WTC11 (cell line): ENCODE data around the gene SPATA2.

Experiments
- CTCF ChIP-seq: fragments of 200-600 bp; IDR thresholded peaks from 2 replicates; pipeline ENCODE4 v1.8.0; 2022; ENCODE audit warnings: antibody characterized with exemption
- NFYB ChIP-seq: sonication (generic); formaldehyde crosslinking; conservative IDR thresholded peaks from 2 replicates; pipeline ENCODE4 v1.8.0; 2022; ENCODE audit warnings: low read depth, missing genetic modification reagents
- NR3C1 ChIP-seq: sonication (generic); formaldehyde crosslinking; conservative IDR thresholded peaks from 2 replicates; pipeline ENCODE4 v1.8.1; 2023; ENCODE audit warnings: low read depth, mild to moderate bottlenecking, missing genetic modification reagents
- SOX15 ChIP-seq: fragments of 250-450 bp; sonication (Bioruptor Pico); IDR thresholded peaks from 2 replicates; pipeline ENCODE4 v1.9.0; 2021; ENCODE audit warnings: mild to moderate bottlenecking
- ZBTB43 ChIP-seq: sonication (generic); formaldehyde crosslinking; IDR thresholded peaks from 2 replicates; pipeline ENCODE4 v1.8.1; 2023; ENCODE audit warnings: mild to moderate bottlenecking, missing genetic modification reagents
- ZNF423 ChIP-seq: fragments of 250-450 bp; sonication (Bioruptor Pico); IDR thresholded peaks from 2 replicates; pipeline ENCODE4 v2.1.2; 2022; ENCODE audit warnings: mild to moderate bottlenecking, moderate library complexity

GRCh38 chr20:49941456-49941855 lies 26.1 kb upstream of the SPATA2 start:
- no peak for TF ChIP-seq NFYB (CRISPR knock-in tag)
- TF ChIP-seq ZBTB43 (CRISPR knock-in tag): no peak
- TF ChIP-seq NR3C1 (CRISPR knock-in tag): no peak
- TF ChIP-seq SOX15 (CRISPR knock-in tag): no peak
- TF ChIP-seq CTCF: no peak
- TF ChIP-seq ZNF423 (CRISPR knock-in tag): no peak
